Measurements from ENCODE around the gene XRCC1.
"Not testable (repeated sequence)": the region's sequence is repeated elsewhere in the genome, so short reads cannot be mapped to it uniquely, and the experiment has no call there.

XRCC1 gene
- 17.8 to 32.4 reads per million in 2 experiments for total RNA-seq

GRCh38 chr19:43575156-43575950 is at the start of gene XRCC1, which contains the start of gene PINLYP:
XRCC1 (minus strand) TSS chr19:43575527; CDS start chr19:43575458, 69 bp downstream.
PINLYP (plus strand) TSS chr19:43575801; CDS start chr19:43577192, 1,391 bp downstream.
- DNase-seq (ENCODE audit: low read depth) = peak; percentile 97

GRCh38 chr19:43624933-43625332 is 49.6 kb upstream of the XRCC1 start:
- DNase-seq (ENCODE audit: low read depth) = peak; percentile 84

- DNase-seq (ENCODE audit: low read depth) = no peak
Measured at GRCh38 chr19:43623889-43624670, 48.8 kb upstream of the XRCC1 start.

- no peak for DNase-seq (ENCODE audit: low read depth)
Measured at GRCh38 chr19:43622956-43623355, 47.6 kb upstream of the XRCC1 start.

GRCh38 chr19:43622070-43622469 is 46.7 kb upstream of the XRCC1 start:
- no peak for DNase-seq (ENCODE audit: low read depth)

GRCh38 chr19:43620061-43621001 is 45.0 kb upstream of the XRCC1 start:
- peak; percentile 74 for DNase-seq (ENCODE audit: low read depth)

- peak; percentile 77 for DNase-seq (ENCODE audit: low read depth)
Measured at GRCh38 chr19:43619262-43620060, 44.1 kb upstream of the XRCC1 start, which contains the start of gene ZNF428. ZNF428 (minus strand) TSS chr19:43619629; CDS start chr19:43614304, 5,325 bp downstream.

GRCh38 chr19:43618921-43619261 is 43.6 kb upstream of the XRCC1 start:
- DNase-seq (ENCODE audit: low read depth) = no peak

GRCh38 chr19:43616954-43617353 is 41.6 kb upstream of the XRCC1 start:
- DNase-seq (ENCODE audit: low read depth) = no peak

GRCh38 chr19:43616306-43616705 is 41.0 kb upstream of the XRCC1 start:
- no peak for DNase-seq (ENCODE audit: low read depth)

GRCh38 chr19:43612374-43612773 is 37.0 kb upstream of the XRCC1 start:
- no peak for DNase-seq (ENCODE audit: low read depth)

- DNase-seq (ENCODE audit: low read depth) = no peak
Measured at GRCh38 chr19:43611788-43612187, 36.5 kb upstream of the XRCC1 start, which contains the start of gene SRRM5. SRRM5 (plus strand) TSS chr19:43612088; CDS start chr19:43612122, 34 bp downstream.

GRCh38 chr19:43610493-43610892 is 35.2 kb upstream of the XRCC1 start:
- DNase-seq (ENCODE audit: low read depth) = no peak

GRCh38 chr19:43609872-43610271 is 34.5 kb upstream of the XRCC1 start:
- no peak for DNase-seq (ENCODE audit: low read depth)

- DNase-seq (ENCODE audit: low read depth) = no peak
Measured at GRCh38 chr19:43607238-43608205, 32.2 kb upstream of the XRCC1 start.

- no peak for DNase-seq (ENCODE audit: low read depth)
Measured at GRCh38 chr19:43606569-43607229, 31.4 kb upstream of the XRCC1 start.

GRCh38 chr19:43605875-43606568 is 30.7 kb upstream of the XRCC1 start:
- DNase-seq (ENCODE audit: low read depth) = no peak

- DNase-seq (ENCODE audit: low read depth) = not testable (repeated sequence)
Measured at GRCh38 chr19:43600326-43600725, 25.0 kb upstream of the XRCC1 start.
